ENCODE results near the gene SH3PXD2B.
"Not testable (repeated sequence)": the region's sequence is repeated elsewhere in the genome, so short reads cannot be mapped to it uniquely, and the experiment has no call there.

The SH3PXD2B gene

GRCh38 chr5:172334641-172335040 lies 119.7 kb downstream of the SH3PXD2B start:
- DNase-seq, result no peak

- DNase-seq, result peak; percentile 23
Observed at GRCh38 chr5:172334196-172334595, 120.1 kb downstream of the SH3PXD2B start.

GRCh38 chr5:172326901-172327300 lies 127.4 kb downstream of the SH3PXD2B start:
- not testable (repeated sequence) for DNase-seq

- no peak for DNase-seq
Observed at GRCh38 chr5:172325452-172325851, 128.9 kb downstream of the SH3PXD2B start.

GRCh38 chr5:172322028-172322965 lies 132.0 kb downstream of the SH3PXD2B start:
- no peak for DNase-seq

- no peak for DNase-seq
Observed at GRCh38 chr5:172321593-172321992, 132.7 kb downstream of the SH3PXD2B start.

- DNase-seq, result no peak
Observed at GRCh38 chr5:172319708-172320441, 134.4 kb downstream of the SH3PXD2B start.

GRCh38 chr5:172315587-172316493 lies 138.5 kb downstream of the SH3PXD2B start:
- DNase-seq, result no peak

GRCh38 chr5:172313915-172314314 lies 140.4 kb downstream of the SH3PXD2B start:
- peak; percentile 30 for DNase-seq

GRCh38 chr5:172312286-172312685 lies 142.0 kb downstream of the SH3PXD2B start:
- no peak for DNase-seq

GRCh38 chr5:172311605-172312004 lies 142.7 kb downstream of the SH3PXD2B start:
- no peak for DNase-seq

- DNase-seq, result no peak
Observed at GRCh38 chr5:172311026-172311425, 143.3 kb downstream of the SH3PXD2B start.

GRCh38 chr5:172305380-172305779 lies 148.9 kb downstream of the SH3PXD2B start:
- no peak for DNase-seq

GRCh38 chr5:172303572-172304335 lies 150.6 kb downstream of the SH3PXD2B start:
- DNase-seq, result peak; percentile 71

- no peak for DNase-seq
Observed at GRCh38 chr5:172303162-172303561, 151.2 kb downstream of the SH3PXD2B start.

- no peak for DNase-seq
Observed at GRCh38 chr5:172302047-172302710, 152.1 kb downstream of the SH3PXD2B start.

- no peak for DNase-seq
Observed at GRCh38 chr5:172299916-172300439, 154.3 kb downstream of the SH3PXD2B start.

GRCh38 chr5:172294831-172295230 lies 159.5 kb downstream of the SH3PXD2B start:
- no peak for DNase-seq

- no peak for DNase-seq
Observed at GRCh38 chr5:172293745-172294342, 160.5 kb downstream of the SH3PXD2B start.

GRCh38 chr5:172293054-172293744 lies 161.1 kb downstream of the SH3PXD2B start:
- DNase-seq, result peak; percentile 80

All from inflammatory macrophage treated with lipopolysaccharide for 4 hours (primary cell).